Tongue (tissue), 1 donor: ENCODE data around the gene PAX3. TPM values are rescaled to one million over a fixed set of nuclear protein-coding genes. Genes with fewer than 3 reads are reported as not detected.

Source experiments
- total RNA-seq: library from RNA; depleted of rRNA; stranded (reverse); fragments of >200 nt; gene quantifications from one replicate; pipeline ENCODE4 v1.2.3, GENCODE V29; 2014

Gene PAX3
- total RNA-seq, 1 donor from 2014 or later: 4.8 TPM

Other genes starting within 250 kb of the PAX3 start
- gene SGPP2, start 125.5 kb upstream of the PAX3 start, total RNA-seq: 2.3 TPM